GM12873 (cell line): Measurements from ENCODE around the gene PCGF1.

Source experiments
- TF ChIP-seq, protein P1 (sequence below): IDR thresholded peaks from 2 replicates; pipeline ENCODE4 v1.5.1; 2012; ENCODE audit warnings: low read depth, mild to moderate bottlenecking, moderate library complexity, low read length, control low read depth; ENCODE audit not compliant: insufficient read depth; ENCODE audit errors: missing control alignments

PCGF1 gene

DNA sequence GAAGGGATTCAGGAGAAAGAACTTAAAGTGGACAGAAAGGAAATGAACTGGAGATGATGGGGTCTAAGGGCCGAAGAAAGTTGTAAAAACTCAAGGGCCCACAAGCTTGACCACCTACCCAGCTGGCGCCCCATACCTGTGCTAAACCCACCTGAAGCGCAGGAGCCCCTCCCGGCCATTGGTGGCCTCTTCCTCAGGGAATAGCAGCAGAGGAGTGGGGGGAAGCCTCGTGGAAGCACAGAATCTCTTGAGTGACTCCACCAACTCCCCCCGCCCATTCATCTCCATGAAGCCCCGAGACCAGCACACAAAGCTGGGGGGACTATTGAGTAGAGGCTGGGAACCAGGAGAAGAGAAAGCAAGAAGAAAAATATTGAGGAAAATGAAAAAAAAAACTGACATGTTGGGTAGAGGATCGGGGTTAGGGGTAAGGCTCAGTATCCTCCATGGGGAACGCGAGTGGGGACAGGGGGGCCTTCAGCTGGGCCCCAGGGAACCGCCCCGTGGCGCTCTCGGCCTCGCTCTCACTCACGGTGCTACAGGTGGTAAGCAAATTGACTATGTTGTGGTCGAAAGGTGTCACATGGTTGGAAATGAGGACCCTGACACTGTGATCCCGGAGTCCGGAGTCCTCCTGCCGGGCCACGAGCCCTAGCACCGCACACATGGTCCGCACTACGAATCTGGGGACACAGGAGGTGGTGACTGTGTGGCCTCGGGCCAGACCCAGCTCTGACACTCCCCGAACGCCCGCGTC lies 21.3 kb upstream of the PCGF1 start:
- TF ChIP-seq, protein P1, sequence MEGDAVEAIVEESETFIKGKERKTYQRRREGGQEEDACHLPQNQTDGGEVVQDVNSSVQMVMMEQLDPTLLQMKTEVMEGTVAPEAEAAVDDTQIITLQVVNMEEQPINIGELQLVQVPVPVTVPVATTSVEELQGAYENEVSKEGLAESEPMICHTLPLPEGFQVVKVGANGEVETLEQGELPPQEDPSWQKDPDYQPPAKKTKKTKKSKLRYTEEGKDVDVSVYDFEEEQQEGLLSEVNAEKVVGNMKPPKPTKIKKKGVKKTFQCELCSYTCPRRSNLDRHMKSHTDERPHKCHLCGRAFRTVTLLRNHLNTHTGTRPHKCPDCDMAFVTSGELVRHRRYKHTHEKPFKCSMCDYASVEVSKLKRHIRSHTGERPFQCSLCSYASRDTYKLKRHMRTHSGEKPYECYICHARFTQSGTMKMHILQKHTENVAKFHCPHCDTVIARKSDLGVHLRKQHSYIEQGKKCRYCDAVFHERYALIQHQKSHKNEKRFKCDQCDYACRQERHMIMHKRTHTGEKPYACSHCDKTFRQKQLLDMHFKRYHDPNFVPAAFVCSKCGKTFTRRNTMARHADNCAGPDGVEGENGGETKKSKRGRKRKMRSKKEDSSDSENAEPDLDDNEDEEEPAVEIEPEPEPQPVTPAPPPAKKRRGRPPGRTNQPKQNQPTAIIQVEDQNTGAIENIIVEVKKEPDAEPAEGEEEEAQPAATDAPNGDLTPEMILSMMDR = peak; percentile 37

DNA sequence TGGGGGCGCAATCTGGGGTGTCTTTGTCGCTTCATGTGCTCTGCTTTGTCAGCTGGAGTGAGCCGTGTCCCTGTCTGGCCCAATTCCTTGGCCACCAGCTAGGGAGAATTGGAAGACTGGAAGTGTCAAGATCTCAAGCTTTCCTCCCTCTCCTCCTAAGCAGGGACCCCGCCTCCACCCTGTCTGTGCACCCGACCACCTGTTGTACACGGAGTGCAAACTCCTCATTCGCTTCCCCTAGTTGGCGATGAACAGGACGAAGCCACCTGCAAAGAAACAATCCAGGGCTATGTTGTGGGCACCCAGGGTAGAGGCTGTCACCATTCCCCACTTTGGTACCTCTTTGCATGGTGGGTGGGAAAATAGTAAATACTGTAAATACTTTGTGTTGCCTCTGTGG lies 20.2 kb upstream of the PCGF1 start:
- TF ChIP-seq, protein P1 = no peak

DNA sequence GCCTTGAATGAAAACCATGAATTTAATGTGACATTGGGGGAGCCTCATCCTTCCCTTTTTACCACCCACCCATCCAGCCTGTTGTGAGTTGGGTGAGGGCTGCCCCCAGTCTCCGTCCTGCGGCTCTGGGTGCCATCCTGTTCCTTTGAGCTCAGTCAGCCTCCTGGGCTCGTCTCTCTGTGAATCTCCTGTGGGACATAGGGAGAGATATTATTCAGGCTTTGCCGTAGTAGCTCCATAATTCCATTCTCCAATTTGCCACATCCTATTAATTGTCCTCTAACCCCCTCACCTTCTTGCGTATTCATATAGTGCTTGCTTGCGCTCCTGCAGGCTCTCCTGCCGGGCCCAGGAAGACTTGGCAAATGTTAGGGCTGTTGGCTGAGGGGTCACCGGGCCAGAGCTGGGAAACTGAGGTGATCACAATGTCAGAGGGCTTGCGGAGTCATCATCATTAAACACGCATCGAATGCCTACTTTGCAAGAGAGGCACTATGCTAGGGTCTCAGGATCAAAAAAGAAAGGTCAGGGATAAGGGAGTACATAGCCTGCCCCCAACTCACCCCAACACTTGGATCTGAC lies 19.2 kb upstream of the PCGF1 start:
- TF ChIP-seq, protein P1 = no peak

DNA sequence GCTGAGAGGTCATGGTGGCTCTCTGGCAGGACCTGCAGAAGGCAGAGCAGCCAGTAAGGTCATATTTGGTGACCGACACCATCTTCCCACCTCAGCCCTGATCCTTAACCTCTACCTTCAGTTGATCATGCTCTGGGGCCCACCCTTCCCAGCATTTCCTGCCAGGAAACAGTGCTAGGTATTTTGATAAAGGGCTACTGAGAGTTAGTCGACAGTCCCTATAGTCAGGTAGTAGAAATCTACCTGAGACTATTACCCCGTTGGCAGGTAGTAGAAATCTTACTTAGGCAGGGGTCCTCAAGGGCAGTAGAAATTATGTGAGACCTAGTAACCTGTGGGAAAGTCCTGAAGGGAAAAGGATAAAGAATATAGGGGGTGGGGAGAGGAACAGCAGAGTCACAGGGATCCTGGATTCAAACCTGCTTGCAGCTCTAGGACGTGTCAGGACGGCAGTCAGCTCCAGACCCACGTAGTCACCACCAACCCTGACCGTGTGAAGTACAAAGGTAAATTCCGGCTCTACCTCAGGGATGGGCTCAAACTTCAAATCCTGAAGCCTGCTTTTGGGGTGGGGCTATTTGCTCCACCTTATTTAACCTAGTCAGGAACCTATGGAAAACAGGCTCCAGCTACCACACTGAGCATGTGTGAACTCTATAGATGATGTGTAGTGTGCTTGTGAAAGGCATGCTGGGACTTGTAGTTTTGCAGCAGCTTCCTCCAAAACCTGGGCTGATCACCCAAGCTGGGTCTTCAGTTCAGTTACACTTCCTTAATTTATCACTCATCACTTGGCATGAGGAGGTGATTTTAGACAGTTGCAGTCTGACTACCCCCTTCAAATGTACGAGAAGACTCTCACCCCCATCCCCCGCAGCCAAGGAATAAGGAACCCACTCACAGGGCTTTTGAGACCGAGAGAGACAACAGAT lies 18.5 kb upstream of the PCGF1 start, which contains the start of gene DQX1:
DQX1 (minus strand) TSS at position 515 of the 932 bp plus-strand sequence; CDS start at position 13, 502 bp downstream.
- TF ChIP-seq, protein P1 = no peak

DNA sequence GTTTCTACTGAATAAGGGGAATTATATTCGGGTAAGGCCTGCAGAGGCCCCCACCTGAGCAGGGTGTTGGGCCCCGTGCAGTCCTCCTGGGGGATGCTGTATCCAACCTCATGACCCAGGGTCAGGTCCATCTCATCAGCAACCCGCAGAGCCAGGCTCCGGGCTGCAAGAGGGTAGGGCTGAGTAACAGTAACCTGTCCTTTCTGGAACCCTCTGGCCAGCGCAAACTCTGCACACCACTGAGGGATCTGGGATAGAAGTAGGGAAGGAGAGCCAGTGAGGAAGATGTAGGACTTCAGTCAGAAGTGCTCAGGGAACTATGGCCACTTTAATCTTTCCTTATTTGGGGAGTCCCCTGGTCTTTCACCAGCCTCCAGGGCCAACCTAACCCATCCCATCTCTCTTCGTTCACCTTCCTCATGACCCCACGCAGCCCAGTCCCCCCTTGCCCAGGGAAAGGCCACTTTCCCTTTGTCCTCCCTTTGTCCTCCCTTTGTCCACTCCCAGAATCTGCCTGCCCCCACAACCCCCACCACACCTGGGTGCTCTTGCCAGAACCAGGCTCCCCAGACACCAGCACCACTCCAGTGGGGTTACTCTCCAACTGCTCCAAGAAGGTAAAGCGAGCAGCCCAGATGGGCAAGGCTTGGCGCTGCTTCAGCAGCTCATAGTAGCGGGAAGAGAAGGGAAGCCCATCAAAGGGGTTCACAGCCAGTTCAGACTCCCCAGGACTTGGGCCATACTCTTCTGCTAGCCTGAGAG lies 17.6 kb upstream of the PCGF1 start:
- TF ChIP-seq, protein P1 = no peak

DNA sequence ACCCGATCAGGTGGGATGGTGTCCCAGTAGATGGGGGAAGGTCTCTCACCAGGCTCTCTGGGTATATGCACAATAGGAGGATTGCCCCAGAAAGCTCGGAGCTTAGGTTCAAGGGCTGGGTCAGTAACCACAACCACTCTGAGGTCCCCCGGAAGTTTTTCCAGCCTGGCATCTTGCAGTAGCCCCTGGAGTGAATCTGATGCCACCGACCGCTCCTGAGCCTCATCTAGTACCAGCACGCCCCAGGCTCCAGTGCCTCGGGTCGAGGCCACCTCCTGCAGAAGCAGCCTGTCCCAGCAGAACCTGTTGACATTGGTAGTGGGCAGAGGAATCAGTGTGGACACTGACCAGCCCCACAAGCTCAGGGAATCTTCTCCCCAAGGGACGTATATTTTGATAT lies 16.5 kb upstream of the PCGF1 start:
- TF ChIP-seq, protein P1 = no peak

DNA sequence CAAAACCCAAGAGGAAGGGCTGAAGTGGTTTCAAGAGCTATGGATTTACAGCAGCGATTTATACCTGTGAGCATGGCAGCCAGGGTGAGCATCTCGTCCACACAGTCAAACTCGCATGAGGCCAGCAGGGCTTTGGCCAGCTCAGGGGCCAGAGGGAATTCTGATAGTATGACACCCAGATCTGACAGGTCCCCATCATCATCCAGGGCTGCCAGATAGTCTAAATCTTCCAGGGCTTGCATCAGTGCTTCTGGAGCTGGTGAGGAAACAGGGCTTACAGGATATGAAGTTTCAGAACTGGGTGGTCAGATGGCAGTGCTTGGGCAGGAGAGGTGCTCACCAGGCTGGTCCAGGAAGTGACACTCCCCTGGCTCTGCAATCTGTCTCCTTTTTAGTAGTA lies 15.0 kb upstream of the PCGF1 start:
- TF ChIP-seq, protein P1 = no peak
